Subcutaneous adipose tissue (tissue), 4 donors: Measurements from ENCODE around the gene MED13L. TPM values are rescaled to one million over a fixed set of nuclear protein-coding genes. Genes with fewer than 3 reads are reported as not detected.

Experiments used
- CTCF ChIP-seq: fragments of 450-650 bp; IDR thresholded peaks from one replicate; pipeline ENCODE4 v1.5.1; 2016; ENCODE audit warnings: low read depth, mild to moderate bottlenecking, control low read depth, antibody characterized with exemption, moderate library complexity
- total RNA-seq, 4 donors: library from RNA; depleted of rRNA; stranded (reverse); fragments of >200 nt; gene quantifications; one replicate each; pipeline ENCODE4 v1.1.0, GENCODE V29; 2016

MED13L gene
- total RNA-seq, 4 donors from 2014 or later: 164 to 285 (median 225) TPM

- no peak for TF ChIP-seq CTCF
Measured at GRCh38 chr12:116287842-116288301, 10.4 kb upstream of the MED13L start.

DNA sequence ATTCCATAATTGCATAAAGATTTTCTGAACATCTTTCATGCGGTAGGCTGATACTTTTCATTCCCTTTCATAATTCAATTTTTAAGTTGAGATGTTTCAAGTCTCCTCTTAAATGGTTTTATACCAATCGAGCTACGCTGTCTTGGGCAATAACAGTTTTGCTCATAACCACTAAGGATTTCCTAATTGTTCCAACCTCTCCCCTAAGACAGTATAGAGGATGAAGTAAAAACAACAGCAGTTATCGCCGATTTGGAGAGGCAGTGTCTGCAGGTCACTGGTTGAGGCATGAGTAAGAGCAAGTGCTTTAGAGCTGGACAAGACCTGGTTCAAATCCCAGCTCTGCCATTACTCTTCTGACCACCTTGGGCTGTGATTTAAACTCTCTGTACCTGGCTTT lies 6.9 kb upstream of the MED13L start:
- no peak for TF ChIP-seq CTCF

- TF ChIP-seq CTCF: no peak
Measured at GRCh38 chr12:116282371-116283286, 5.1 kb upstream of the MED13L start.

GRCh38 chr12:116280595-116281290 lies 3.2 kb upstream of the MED13L start:
- no peak for TF ChIP-seq CTCF

GRCh38 chr12:116278667-116279066 lies 1.2 kb upstream of the MED13L start:
- no peak for TF ChIP-seq CTCF

- no peak for TF ChIP-seq CTCF
Measured at GRCh38 chr12:116278279-116278626, 760 bp upstream of the MED13L start.

DNA sequence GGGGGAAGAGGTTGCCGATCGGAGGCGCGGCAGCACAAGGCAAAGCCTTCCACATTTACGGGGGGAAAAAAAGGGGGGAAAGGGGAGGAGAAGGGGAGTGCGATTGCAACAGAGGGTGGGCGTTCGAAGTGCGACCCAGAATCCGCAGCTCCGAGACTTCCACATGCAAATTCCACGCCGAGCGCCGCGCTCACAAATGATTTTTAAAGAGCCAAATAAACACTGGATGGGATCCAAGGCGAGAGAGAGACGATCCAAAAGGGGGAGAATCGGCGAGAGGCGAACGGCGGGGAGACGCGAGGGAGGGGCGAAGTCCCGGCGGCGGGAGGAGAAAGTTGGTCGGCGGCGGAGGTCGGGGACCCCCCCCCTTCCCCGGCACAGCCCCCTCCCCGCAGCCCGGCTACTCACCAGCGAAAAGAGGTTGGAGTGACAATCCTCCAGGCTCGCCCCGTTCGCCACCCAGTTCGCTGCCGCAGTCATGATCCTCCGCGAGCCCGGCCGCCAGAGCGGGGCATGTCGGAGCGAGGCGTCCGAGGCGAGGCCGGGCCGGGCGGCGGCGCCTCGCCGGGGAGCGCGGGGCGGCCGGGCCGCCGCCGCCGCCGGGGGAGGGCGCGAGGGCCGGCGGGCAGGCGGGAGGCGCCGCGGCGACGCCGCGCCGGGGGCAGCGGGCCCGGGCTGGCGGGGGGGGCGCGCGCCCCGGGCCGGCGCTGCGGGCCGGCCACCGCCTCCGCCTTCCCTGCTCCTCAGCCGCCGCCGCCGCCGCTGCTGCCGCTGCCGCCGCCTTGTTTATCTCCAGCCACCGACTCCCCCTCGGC lies 634 bp downstream of the MED13L start:
- no peak for TF ChIP-seq CTCF
